Posterior cingulate gyrus (tissue), 11 donors: ENCODE data around the gene PAPOLG.
"Not testable (repeated sequence)": the region's sequence is repeated elsewhere in the genome, so short reads cannot be mapped to it uniquely, and the experiment has no call there.

Experiments used
- DNase-seq, 10 donors: peaks; one replicate each; pipeline versions ENCODE4 v3.0.0 to v3.0.0-alpha.2; 2020 to 2021; ENCODE audit warnings: mixed read lengths in 3 of 10
- intact Hi-C: fragments of 100-400 bp; cut with DNase I; formaldehyde crosslinking; loops from one replicate; pipeline ENCODE4 v1.15.1; 2023

PAPOLG gene

DNA sequence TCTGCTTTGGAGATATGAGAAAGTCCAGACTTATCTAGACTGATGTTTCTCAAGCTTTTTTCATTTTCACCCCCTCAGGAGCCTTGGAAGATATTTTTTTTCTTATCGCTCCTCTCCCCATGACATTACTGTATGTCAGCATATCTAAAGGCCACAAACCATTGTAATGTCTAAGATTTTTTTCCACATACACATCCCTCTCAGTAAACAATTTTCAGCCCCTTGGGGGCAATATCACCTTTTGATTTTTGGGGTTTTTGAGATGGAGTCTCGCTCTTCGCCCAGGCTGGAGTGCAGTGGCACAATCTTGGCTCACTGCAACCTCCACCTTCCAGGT lies 65.0 kb downstream of the PAPOLG start:
- intact Hi-C loops = no loop called here
- no peak for DNase-seq

DNA sequence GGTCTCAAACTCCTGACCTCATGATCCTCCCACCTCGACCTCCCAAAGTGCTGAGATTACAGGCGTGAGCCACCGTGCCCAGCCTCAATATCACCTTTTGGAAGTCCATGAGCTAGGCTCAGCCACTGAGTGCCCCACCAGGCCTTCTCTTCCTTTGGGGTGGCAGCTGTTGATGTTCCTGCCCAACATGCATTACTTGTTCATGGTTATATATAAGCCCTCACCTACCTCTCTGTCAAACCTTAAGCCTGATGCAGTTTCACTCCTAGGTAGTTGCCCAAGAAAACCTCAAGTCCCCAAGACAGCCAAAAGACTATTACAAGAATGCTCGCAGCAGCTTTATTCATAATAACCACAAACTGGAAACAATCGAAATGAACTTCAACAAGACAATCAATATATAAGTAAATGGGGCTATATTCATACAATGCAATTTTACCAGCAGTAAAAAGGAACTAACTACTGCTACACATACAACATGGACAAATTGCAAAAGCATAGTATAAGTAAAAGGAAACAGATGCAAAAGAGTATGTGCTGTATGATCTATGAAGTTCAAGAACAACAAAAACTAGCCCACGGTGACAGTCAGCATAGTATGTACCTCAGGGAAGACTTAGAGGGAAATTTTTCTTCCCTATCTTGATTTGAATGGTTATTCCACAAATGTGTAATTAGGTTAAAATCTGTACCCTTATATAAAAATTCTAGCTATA lies 65.7 kb downstream of the PAPOLG start:
- intact Hi-C loops = no loop called here
- no peak for DNase-seq

DNA sequence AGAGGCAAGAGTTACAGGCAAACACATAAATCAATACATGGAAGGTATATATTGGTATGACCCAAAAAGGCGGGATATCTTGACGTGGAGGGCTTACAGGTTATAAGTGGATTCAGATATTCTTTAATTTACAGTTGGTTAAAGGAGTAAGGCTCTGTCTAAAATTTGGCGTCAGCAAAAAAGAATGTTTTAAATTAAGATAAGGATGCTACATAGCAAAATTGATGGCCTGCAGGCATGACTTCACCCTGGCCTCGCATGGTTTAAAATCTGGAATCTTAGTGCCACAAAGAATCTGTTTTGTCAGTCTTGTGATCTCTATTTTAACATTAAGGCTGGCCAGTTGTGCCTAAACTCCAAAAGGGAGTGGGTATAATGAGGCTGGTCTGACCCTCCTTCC lies 66.9 kb downstream of the PAPOLG start:
- DNase-seq = no peak
- intact Hi-C loops = no loop called here

DNA sequence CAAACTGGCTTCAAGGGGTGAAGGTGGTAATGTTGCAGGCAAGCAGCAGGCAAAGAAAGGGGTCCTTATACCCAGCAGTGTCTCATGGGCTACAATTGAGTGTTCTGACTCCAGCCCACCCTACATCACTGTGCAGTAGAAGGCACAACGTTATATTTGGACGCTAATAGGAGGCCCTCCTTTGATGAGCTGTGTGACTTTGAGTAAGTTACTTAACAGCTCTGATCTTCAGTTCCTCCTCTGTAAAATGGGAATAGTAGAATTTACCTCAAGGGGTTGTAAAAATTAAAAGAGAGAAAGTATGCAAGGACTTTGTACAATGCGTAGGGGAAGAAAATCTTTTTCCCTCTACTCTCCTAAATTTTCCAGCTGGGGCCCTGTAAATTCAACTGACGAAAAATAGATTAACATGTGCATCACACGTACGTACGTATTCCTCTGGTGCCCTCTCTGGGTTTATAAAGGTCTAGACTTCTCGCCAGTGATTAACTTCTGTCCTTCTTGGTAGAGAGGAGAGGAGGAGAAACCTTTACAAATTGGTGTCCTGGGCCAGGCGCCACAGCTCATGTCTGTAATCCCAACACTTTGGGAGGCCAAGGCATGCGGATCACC lies 67.7 kb downstream of the PAPOLG start:
- intact Hi-C loops = no loop called here

DNA sequence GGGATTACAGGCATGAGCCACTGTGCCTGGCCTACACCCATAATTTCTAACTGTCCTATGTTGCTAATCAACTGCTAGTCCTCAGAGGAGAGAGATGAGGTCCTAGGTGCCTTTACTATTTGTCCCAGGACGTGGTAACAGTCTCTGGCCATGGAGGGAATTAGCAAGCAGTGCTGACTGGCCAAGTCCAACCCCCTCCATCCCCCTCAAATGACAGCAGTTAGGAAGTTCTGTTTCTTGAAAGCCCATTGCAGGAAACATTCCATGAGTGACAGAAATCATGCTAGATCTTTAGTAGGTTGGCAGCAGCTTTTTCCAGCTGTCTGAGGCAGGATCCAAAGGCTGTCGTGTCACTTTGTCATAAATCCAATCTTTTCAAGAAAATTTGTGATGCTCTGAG lies 69.6 kb downstream of the PAPOLG start:
- DNase-seq = no peak
- intact Hi-C loops = no loop called here

More for the DNA sequence above, 67.7 kb downstream of the PAPOLG start:
- DNase-seq = no peak

DNA sequence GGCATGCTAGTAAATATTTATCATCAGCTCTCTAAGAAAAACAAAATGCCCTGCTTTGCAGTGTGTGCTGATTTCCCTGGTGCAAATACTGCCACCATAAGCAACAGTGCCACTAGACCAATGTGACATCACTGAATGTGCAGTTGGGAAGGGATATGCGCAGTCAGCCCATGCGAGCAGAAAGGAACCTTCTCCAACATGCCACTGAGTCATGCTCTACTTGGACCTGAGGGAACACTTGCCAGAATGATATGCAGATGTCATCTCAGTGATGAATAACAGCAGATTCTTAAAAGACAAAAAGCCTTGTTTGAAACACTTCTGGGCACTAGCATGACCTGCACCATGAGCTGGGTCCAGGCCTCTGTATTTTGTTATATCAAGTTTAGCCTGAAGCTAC lies 70.0 kb downstream of the PAPOLG start:
- intact Hi-C loops = no loop called here
- no peak for DNase-seq

DNA sequence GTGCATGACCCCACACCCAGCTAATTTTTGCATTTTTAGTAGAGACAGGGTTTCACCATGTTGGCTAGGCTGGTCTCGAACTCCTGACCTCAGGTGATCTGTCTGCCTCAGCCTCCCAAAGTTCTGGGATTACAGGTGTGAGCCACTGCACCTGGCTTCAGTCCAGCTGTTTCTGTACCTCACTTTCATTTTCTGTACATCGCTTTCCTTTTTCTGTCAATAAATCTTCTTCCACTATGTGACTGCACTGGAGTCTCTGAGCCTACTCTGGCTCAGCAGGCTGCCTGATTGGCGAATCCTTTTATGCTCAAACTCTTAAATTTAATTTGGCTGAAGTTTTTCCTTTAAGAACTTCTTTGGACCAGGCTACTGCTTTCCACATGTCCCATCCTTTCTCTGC lies 70.8 kb downstream of the PAPOLG start:
- DNase-seq, intact Hi-C loops: not testable (repeated sequence)

DNA sequence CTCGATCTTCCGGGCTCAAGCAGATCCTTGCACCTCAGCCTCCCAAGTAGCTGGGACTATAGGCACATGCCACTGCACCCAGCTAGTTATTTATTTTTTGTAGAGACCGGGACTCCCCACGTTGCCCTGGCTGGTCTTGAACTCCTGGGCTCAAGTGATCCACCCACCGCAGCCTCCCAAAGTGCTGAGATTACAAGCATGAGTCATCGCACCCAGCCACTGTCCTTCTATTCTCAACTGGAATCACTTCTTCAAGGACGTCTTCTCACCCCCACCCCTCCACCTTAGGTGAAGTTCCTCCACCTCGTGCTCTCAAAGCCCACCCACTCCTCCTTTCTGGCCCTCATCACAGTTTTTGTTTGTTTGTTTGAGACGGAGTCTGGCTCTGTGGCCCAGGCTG lies 71.3 kb downstream of the PAPOLG start:
- intact Hi-C loops = no loop called here
- DNase-seq = no peak

DNA sequence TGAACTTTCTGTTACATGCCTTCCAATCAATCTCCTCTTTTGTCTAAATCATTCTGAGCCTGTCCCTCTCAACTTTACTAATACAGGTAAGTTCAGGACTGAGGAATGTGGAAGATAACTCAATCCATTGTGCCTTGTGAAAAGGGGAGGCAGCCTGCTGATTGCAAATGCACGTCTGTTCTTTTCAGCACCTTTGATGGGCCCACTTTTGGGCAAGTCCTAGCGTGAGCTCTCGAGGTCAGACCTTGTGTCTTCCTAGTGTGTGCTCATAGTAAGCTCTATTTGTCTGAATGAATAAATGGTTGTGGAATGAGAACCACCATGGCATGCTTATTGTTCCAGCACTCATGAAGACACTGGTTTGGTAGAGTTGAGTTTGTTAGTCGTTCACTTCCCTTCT lies 74.9 kb downstream of the PAPOLG start:
- intact Hi-C loops = no loop called here
- no peak for DNase-seq

DNA sequence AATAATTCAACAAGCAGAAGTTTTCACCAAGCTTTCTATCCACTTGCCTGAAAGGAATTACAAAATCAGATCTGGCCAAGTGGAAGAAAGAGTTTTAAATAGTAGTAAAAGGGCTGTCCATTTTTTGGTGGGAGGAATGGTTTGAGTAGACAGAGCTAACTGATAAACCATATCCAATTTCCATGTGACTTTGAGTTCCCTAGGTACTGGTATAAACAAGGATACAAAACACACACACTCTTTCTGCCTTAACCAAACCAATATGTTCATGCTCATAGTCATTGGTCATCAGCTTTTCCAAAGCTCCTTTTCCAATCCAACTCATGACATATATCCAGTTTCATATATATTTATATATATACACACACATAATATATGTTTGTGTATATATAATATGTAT lies 75.9 kb downstream of the PAPOLG start:
- DNase-seq = no peak
- intact Hi-C loops = no loop called here

DNA sequence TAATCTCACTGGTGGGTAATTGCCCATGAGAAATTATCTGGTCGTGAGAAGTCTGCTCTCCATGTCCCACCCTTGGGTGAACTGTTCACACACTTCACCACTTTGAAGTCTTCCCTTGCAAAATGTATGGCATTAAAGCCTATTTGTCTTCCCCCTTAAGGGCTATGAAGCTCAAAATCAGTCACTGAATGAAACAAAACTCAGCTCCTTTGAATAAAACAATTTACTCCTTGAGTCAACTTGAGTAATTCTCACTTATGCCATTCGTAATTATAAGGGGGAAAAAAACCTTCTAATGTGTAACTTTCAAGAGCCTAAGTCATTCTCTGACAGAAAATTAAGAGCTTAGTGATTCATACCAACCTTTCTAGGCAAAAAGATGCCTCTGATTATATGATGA lies 76.6 kb downstream of the PAPOLG start:
- no peak for DNase-seq
- intact Hi-C loops = no loop called here

DNA sequence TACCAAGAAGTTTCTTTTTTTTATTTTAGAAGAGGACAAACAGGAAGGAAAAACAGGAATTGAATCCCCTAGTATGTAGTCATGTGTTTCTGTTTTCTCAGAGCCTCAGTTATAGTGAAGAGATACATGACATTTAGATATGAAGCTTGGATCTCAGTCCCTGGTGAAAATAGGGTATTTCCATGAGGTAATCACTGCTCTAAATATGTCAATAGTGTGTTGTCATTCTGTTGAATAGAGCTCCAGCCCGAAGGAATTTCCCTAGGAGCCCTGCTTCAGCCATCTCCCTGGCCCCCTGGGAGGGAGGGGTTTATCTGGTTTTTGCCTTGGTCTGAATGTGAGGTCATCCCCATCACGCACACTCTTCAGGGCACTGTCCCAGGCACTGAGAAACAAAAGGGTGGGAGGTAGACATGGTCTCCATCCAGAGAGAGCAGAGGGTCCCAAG lies 78.2 kb downstream of the PAPOLG start:
- no peak for DNase-seq
- intact Hi-C loops = no loop called here

DNA sequence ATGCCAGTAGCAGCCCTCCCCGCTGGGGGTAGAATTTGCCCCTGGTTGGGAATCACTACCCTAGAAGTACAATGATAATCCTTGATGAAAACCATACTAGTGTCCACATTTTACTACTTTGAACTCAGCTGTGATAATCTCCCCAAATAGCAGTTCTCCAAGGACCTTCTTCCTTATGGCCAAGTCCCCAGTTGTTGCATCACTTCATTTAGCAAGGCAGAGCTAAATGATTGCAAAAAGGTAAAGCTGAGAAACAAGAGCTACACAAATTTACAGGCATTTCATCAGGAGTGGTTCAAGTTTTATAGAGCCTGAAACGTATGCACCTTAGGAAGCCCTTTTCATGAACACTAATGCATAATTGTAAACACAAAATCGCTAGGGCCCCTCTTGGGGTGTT lies 80.4 kb downstream of the PAPOLG start:
- DNase-seq = no peak
- intact Hi-C loops = no loop called here

DNA sequence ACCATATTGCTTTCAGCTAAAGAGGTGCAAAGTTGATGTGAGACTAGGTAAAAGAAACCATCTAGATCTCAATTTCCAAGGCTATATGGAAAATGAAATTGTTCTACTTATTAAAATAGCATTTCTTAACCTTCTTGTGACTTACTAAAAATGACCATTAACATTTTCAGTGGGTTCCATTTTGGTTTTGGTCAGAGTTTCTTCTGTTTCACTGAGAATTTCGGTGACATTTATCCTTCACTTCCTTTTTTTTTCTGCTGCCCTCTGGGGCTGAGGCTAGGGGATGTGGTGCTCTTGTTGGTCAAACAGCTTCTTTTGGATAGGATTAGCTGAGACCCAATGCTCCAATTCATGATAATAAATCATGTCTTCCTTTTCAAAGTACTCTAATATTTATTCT lies 81.1 kb downstream of the PAPOLG start:
- intact Hi-C loops = no loop called here
- no peak for DNase-seq

DNA sequence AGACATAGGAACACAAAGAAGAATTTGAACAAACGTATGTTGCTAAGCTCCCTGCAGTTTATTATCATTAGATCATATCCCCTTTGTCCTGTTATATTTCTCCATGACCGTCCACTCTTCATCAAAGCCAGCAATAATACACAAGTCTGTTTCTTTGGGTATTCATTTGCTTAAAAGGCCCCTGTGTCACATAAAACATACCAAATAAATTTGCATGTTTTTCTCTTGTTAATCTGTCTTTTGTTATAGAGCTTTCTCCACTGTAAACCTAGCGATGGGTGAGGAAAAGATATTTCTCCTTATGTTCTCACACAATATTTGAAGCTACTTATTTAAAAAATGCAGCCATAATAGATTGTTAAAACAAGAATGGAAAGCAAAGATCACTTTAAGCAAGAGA lies 82.4 kb downstream of the PAPOLG start:
- no peak for DNase-seq
- intact Hi-C loops = no loop called here

DNA sequence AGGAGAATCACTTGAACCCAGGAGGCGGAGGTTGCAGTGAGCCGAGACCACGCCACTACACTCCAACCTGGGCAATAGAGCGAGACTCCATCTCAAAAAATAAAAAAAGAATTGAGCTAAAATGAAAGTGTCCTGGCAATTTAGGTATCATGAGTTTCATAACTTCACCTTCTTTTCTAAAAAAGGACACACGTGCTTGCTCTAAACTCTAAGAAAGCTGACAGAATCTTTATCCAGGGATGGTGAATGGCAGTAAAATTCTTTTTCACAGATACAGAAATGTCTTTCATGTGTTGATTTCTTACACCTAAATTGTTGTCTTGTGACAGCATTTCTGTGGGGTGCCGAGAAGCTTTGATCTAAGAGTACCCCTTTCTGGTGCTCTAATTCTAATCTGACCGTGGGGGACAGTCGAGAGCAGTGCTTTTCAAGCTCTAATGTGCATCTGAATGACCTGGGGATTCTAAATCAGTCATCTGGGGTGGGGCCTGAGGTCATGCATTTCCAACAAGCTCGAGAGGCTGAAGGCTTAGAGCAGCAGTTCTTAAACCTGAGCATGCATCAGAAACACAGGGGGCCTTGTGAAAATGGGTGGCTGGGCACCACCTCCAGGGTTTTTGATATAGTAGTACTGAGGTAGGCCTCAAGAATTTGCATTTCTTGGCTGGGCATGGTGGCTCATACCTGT lies 83.2 kb downstream of the PAPOLG start:
- intact Hi-C loops = no loop called here
- no peak for DNase-seq

DNA sequence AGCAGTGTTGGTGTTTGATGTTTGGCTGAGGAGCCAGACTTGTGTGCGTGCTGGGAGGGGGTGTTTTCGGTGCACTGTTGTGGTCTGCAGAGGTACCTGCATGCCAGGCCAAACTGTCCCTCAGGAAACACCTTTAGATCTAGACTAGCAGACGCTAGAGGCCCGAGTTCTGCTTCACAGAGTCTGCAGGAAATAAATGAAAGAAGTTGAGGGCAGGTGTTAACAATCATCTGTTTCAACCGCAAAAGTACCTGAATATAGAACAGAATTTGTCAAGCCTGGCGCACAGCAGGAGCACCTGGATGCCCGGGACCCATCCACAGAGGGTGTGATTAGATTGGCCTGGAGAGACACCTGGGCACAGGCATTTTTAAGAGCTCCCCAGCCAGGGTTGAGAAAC lies 84.8 kb downstream of the PAPOLG start:
- intact Hi-C loops = no loop called here
- no peak for DNase-seq

DNA sequence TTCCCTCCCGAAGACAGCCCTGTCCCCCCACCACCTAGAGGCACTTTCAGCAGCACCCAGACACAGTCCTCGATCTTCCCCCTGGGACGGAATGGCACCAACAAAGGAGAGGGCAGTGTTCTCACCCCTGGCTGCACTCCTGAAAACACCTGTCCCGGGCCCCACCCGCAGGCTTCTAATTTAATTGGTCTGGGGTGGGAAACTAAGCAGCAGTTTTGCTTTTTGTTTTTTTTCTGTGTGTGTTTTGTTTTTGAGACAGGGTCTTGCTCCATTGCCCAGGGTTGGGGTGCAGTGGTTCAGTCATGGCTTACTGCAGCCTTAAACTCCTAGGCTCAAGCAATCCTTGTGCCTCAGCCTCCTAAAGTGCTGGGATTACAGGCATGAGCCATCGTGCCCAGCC lies 86.9 kb downstream of the PAPOLG start:
- intact Hi-C loops = no loop called here
- DNase-seq = no peak

DNA sequence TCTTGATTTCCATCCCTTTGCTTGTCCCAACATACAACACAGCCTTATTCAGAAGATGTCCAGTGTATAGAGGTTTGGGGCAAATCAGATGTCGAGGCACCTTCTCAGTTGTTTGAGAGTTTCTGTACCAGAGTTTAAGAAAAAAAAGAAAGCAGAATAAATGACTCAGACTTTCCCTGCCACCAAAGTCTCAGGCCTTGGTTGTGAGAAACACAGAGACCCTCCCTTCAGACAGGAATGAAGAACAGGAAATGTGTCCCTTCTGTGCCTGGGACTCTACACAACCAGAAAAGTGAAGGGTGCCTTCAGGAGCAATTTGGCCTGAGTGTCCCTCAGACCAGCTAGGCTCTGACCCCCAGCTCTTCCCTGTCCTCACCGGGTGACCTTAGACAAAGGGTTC lies 88.0 kb downstream of the PAPOLG start:
- intact Hi-C loops = no loop called here
- no peak for DNase-seq

DNA sequence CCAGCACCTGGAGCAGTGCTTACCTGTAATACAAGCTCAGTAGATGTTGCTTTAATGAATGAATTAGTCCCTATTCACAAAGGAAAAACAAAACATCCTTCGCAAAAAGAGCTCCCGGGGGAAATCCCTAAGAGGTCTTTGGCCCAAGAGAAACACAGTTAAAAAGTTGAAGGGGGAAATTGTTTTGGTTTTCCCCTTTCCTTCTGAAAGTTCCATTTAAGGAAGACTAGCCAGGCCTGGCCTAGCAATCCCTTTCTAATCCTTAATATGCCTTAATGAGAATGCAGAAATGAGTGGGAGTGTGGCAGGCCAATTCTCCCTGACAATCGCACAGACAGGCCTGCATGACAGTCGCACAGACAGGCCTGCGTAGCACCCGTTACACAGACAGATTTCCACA lies 91.8 kb downstream of the PAPOLG start:
- no peak for DNase-seq
- intact Hi-C loops = no loop called here
